ENCODE measurements around the gene ARHGEF7.
"Not testable (repeated sequence)": the region's sequence is repeated elsewhere in the genome, so short reads cannot be mapped to it uniquely, and the experiment has no call there.

The ARHGEF7 gene

GRCh38 chr13:111257899-111258298 lies 142.8 kb downstream of the ARHGEF7 start:
- not testable (repeated sequence) for DNase-seq

- no peak for DNase-seq
Measured at GRCh38 chr13:111258637-111259036, 143.5 kb downstream of the ARHGEF7 start.

GRCh38 chr13:111259058-111259457 lies 143.9 kb downstream of the ARHGEF7 start:
- no peak for DNase-seq

GRCh38 chr13:111261326-111261725 lies 146.2 kb downstream of the ARHGEF7 start:
- DNase-seq, result no peak

GRCh38 chr13:111262281-111262680 lies 147.2 kb downstream of the ARHGEF7 start:
- DNase-seq, result no peak

GRCh38 chr13:111262715-111263114 lies 147.6 kb downstream of the ARHGEF7 start:
- no peak for DNase-seq

DNA sequence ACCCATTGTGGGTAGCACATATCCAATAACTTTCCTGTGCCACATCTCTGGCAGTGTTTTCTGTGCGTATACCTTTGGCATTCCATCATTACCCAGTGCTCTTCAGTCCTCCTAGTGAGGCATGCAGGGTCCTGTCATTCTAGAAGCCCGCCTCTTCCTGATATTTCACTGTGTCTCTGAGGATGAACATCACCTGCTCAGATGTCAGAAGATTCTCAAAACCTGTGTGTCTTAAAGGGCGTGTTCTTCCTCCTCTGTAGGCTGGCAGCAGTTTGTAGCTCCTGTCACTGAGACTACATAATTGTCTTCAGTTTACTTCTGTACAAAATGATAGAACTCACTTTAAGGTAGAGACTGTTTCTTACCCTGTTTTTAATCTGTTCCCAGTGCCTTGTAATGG lies 148.5 kb downstream of the ARHGEF7 start:
- no peak for DNase-seq

DNA sequence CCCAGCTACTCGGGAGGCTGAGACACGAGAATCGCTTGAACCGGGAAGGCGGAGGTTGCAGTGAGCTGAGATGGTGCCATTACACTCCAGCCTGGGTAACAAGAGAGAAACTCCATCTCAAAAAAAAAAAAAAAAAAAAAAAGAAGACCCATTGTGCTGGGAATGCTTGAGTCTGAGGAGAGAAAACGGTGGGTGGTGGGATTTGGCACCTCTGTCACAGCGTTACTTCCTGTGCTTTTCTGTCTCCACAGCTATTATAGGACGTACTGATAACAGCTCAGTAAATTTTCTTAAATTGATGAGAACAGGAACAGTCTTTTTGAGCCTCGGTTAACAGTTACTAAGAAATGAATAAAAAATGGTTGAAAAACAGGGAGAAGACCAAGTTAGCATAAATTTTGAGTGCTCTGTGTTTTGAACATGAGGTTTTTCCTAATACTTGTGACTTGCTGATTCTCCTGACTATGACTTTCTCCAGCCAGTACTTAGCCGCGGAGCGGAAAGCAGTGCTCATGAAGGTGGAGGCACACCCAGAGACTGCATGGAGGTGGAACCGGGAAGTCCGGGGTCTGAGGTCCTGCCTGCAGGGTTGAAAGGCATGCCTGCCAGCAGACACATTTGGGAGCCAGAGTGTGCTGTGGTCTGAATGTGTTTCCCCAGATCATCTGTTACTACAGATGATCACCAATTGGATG lies 150.0 kb downstream of the ARHGEF7 start:
- no peak for DNase-seq

GRCh38 chr13:111265701-111266035 lies 150.6 kb downstream of the ARHGEF7 start:
- DNase-seq, result no peak

- DNase-seq, result no peak
Measured at GRCh38 chr13:111267205-111267604, 152.1 kb downstream of the ARHGEF7 start.

GRCh38 chr13:111267784-111268183 lies 152.7 kb downstream of the ARHGEF7 start:
- DNase-seq, result no peak

DNA sequence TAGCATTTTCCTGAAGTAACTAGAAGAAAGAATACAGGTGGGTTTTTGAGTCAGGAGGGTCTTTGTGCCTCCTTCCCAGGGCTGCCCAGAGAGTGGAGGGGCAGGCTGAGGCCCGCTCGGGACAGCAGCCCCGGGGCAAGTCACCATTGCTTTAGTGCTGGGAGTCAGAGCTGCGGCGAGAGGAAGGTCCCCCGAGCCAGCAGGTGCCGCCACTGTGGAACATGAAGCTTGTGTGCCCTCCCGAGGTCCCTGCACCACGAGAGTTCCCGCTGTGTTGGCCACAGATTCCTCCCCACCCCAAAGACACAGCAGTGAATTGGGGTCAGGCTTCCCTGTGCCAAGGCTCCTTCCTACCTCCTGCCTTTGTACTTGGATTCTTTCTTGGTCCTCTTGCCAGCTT lies 154.4 kb downstream of the ARHGEF7 start:
- no peak for DNase-seq

- no peak for DNase-seq
Measured at GRCh38 chr13:111270126-111270525, 155.0 kb downstream of the ARHGEF7 start.

- no peak for DNase-seq
Measured at GRCh38 chr13:111270765-111271698, 155.9 kb downstream of the ARHGEF7 start.

GRCh38 chr13:111272117-111272516 lies 157.0 kb downstream of the ARHGEF7 start:
- no peak for DNase-seq

GRCh38 chr13:111275382-111275781 lies 160.3 kb downstream of the ARHGEF7 start:
- DNase-seq, result no peak

- DNase-seq, result no peak
Measured at GRCh38 chr13:111275995-111276618, 161.0 kb downstream of the ARHGEF7 start.

DNA sequence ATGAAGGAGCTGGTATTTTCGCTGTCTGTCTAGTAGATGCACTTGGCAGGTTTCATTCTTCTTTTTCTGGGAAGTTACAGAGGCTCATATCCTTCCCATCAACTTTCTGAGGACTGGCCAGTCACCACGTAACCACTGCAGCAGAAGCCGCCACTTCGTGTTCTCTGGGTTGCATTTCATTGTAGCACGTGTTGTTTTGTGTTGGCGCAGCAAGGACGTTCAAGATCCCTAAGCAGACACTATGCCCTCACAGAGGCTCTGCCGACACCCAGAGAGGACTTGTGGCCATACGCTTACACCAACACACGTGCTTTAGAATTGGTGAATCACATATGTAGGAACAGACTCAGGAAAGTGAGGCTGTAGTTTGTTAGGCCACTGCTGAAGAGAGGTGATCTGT lies 163.1 kb downstream of the ARHGEF7 start:
- no peak for DNase-seq

GRCh38 chr13:111278743-111279652 lies 163.9 kb downstream of the ARHGEF7 start:
- DNase-seq, result no peak

GRCh38 chr13:111280226-111280625 lies 165.1 kb downstream of the ARHGEF7 start:
- no peak for DNase-seq

GRCh38 chr13:111280681-111281585 lies 165.8 kb downstream of the ARHGEF7 start:
- no peak for DNase-seq
